Measurements from ENCODE around the gene SH2D4B.
A peak's percentile ranks its signal among the peaks of the same experiment; 100 is the strongest.

SH2D4B gene

GRCh38 chr10:80579181-80579763 is 41.6 kb downstream of the SH2D4B start:
- intact Hi-C loops (cut with DNase I), result no loop called here
- DNase-seq, result peak in 3 of 42 donors; percentile 6 to 42 (median 12)

- intact Hi-C loops (cut with DNase I), result no loop called here
- peak in 4 of 42 donors; percentile 2 to 37 (median 20) for DNase-seq
Observed at GRCh38 chr10:80579849-80580637, 42.3 kb downstream of the SH2D4B start.

GRCh38 chr10:80580638-80581468 is 43.2 kb downstream of the SH2D4B start:
- intact Hi-C loops (cut with DNase I), result no loop called here
- peak in 3 of 42 donors; percentile 12 to 27 (median 16) for DNase-seq

GRCh38 chr10:80581469-80581835 is 43.8 kb downstream of the SH2D4B start:
- peak in 2 of 42 donors; percentile 8 to 28 for DNase-seq
- intact Hi-C loops (cut with DNase I), result no loop called here

- DNase-seq, result peak in 3 of 42 donors; percentile 7 to 26 (median 8)
- intact Hi-C loops (cut with DNase I), result no loop called here
Observed at GRCh38 chr10:80582286-80582960, 44.7 kb downstream of the SH2D4B start.

- peak in 2 of 42 donors; percentile 17 to 21 for DNase-seq
- intact Hi-C loops (cut with DNase I), result no loop called here
Observed at GRCh38 chr10:80583685-80584084, 46.0 kb downstream of the SH2D4B start.

- intact Hi-C loops (cut with DNase I), result no loop called here
- peak in 4 of 42 donors; percentile 11 to 26 (median 18) for DNase-seq
Observed at GRCh38 chr10:80585812-80586211, 48.1 kb downstream of the SH2D4B start.

- peak in 1 of 42 donors; percentile 5 for DNase-seq
- intact Hi-C loops (cut with DNase I), result no loop called here
Observed at GRCh38 chr10:80588546-80588945, 50.8 kb downstream of the SH2D4B start.

- intact Hi-C loops (cut with DNase I), result no loop called here
Observed at GRCh38 chr10:80589726-80590373, 52.1 kb downstream of the SH2D4B start.

GRCh38 chr10:80590585-80591125 is 53.0 kb downstream of the SH2D4B start:
- DNase-seq, result no peak
- intact Hi-C loops (cut with DNase I), result no loop called here

More at GRCh38 chr10:80589726-80590373, 52.1 kb downstream of the SH2D4B start:
- no peak for DNase-seq

GRCh38 chr10:80596391-80597257 is 58.9 kb downstream of the SH2D4B start:
- intact Hi-C loops (cut with DNase I), result no loop called here
- peak in 7 of 42 donors; percentile 5 to 53 (median 21) for DNase-seq

- no peak for DNase-seq
- intact Hi-C loops (cut with DNase I), result no loop called here
Observed at GRCh38 chr10:80598084-80598798, 60.5 kb downstream of the SH2D4B start.

GRCh38 chr10:80598951-80599350 is 61.2 kb downstream of the SH2D4B start:
- intact Hi-C loops (cut with DNase I), result no loop called here
- no peak for DNase-seq

- peak in 31 of 42 donors; percentile 4 to 74 (median 34) for DNase-seq
- intact Hi-C loops (cut with DNase I), result no loop called here
Observed at GRCh38 chr10:80599424-80599847, 61.7 kb downstream of the SH2D4B start.

GRCh38 chr10:80600256-80600655 is 62.6 kb downstream of the SH2D4B start:
- intact Hi-C loops (cut with DNase I), result no loop called here

GRCh38 chr10:80602881-80603280 is 65.2 kb downstream of the SH2D4B start:
- intact Hi-C loops (cut with DNase I), result no loop called here
- DNase-seq, result no peak

More at GRCh38 chr10:80600256-80600655, 62.6 kb downstream of the SH2D4B start:
- no peak for DNase-seq

- intact Hi-C loops (cut with DNase I), result no loop called here
- no peak for DNase-seq
Observed at GRCh38 chr10:80603516-80603915, 65.8 kb downstream of the SH2D4B start.

All from head of caudate nucleus (tissue), 42 donors.